ENCODE data around the gene DCXR. TPM values are rescaled to one million over a fixed set of nuclear protein-coding genes. Genes with fewer than 3 reads are reported as not detected.

DCXR gene
- total RNA-seq, 4 donors from 2014 or later, result 23.8 to 125 (median 67.5) TPM

DNA sequence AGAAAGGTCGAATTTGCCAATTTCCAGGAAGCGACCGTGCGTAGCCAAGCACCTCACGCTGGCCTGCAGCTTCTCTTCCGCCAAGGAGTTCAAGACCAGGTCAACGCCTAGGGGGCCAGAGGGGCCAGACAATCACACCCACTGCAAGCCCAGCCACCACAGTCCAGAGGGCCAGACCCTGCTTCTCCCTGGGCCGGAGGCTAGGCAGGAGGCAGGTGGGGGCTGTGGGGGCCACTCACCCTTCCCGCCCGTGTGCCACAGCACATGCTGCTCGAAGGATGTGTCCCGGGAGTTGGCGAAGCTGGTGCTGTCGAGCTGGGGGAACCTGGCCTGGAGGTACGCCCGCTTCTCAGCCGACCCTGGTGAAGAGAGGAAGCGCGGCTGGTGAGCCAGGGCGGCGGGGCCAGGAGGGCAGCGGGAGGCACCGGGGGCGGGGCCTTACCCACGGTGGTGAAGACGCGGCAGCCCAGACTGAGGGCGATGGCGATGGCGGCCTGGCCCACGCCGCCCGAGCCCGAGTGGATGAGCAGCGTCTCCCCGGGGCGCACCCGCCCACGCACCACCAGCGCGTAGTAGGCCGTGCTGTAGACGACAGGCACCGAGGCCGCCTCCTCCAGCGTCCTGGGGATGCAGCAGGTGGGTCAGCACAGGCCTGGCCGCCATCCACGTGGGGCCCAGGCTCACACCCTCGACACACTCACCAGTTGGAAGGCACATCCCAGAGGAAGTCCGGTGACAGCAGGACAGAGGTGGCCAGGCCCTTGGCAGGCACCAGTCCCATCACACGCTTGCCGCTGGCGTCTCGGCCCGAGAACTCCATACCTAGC lies 46.2 kb upstream of the DCXR start:
- no peak overlapping the region for H3K27ac ChIP-seq
- intact Hi-C loops (cut with DNase I; ENCODE audit: low total_unique reads), result no loop called here

GRCh38 chr17:82083009-82083408 lies 45.5 kb upstream of the DCXR start:
- H3K36me3 ChIP-seq, result no peaks in the 10 kb centered on the region

More for the DNA sequence above, 46.2 kb upstream of the DCXR start:
- Histone ChIP-seq H3K36me3 (no peaks in the 10 kb centered on the region), H3K4me1 (no peaks in the 10 kb centered on the region), H3K4me3 (no peak overlapping the region), H3K9me3 (no peaks in the 10 kb centered on the region), H3K27me3 (no peaks in the 10 kb centered on the region)
- no peak for TF ChIP-seq POLR2A (IDR thresholded peaks at IDR 0.05)
- TF ChIP-seq CTCF (IDR thresholded peaks at IDR 0.05), result no peak
- no peak for DNase-seq

GRCh38 chr17:82082456-82082855 lies 45.0 kb upstream of the DCXR start:
- no peak for DNase-seq
- Histone ChIP-seq H3K9me3 (no peaks in the 10 kb centered on the region), H3K27me3 (no peaks in the 10 kb centered on the region), H3K27ac (no peak overlapping the region), H3K4me1 (no peaks in the 10 kb centered on the region), H3K4me3 (no peak overlapping the region), H3K36me3 (no peaks in the 10 kb centered on the region)
- no peak for TF ChIP-seq CTCF (IDR thresholded peaks at IDR 0.05)
- no peak for TF ChIP-seq POLR2A (IDR thresholded peaks at IDR 0.05)
- intact Hi-C loops (cut with DNase I; ENCODE audit: low total_unique reads), result no loop called here

More at GRCh38 chr17:82083009-82083408, 45.5 kb upstream of the DCXR start:
- intact Hi-C loops (cut with DNase I; ENCODE audit: low total_unique reads), result no loop called here
- no peaks in the 10 kb centered on the region for H3K4me1 ChIP-seq
- DNase-seq, result no peak
- H3K9me3 ChIP-seq, result no peaks in the 10 kb centered on the region
- no peaks in the 10 kb centered on the region for H3K27me3 ChIP-seq
- no peak overlapping the region for H3K27ac ChIP-seq
- H3K4me3 ChIP-seq, result no peak overlapping the region
- TF ChIP-seq POLR2A (IDR thresholded peaks at IDR 0.05) (no peak), CTCF (IDR thresholded peaks at IDR 0.05) (no peak)

DNA sequence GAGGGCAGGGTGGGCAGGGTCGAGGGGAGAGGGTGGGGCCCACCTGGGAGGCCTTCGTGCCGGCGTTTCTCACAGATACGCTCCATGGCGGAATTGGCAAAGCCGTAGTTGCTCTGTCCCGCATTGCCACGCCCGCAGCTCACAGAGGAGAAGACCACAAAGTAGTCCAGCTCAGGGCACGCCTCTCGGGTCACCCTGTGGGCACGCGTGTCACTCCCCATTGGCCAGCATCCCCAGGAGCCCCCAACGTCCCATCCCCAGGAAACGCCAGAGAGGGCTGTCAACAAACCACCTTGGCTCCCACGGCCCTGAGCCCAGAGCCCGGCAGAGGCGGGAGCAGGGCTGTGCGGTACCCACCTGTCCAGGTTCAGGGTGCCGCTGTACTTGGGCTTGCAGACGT lies 44.5 kb upstream of the DCXR start:
- Histone ChIP-seq H3K9me3 (no peaks in the 10 kb centered on the region), H3K27ac (no peak overlapping the region), H3K36me3 (no peaks in the 10 kb centered on the region), H3K27me3 (no peaks in the 10 kb centered on the region), H3K4me1 (no peaks in the 10 kb centered on the region), H3K4me3 (no peak overlapping the region)
- TF ChIP-seq CTCF (IDR thresholded peaks at IDR 0.05) (no peak), POLR2A (IDR thresholded peaks at IDR 0.05) (no peak)
- intact Hi-C loops (cut with DNase I; ENCODE audit: low total_unique reads), result no loop called here
- DNase-seq, result no peak

GRCh38 chr17:82081546-82081945 lies 44.0 kb upstream of the DCXR start:
- DNase-seq, result no peak
- intact Hi-C loops (cut with DNase I; ENCODE audit: low total_unique reads), result no loop called here

More at GRCh38 chr17:82081546-82081945, 44.0 kb upstream of the DCXR start:
- H3K4me3 ChIP-seq, result no peak overlapping the region
- H3K9me3 ChIP-seq, result no peaks in the 10 kb centered on the region
- no peaks in the 10 kb centered on the region for H3K4me1 ChIP-seq
- no peak overlapping the region for H3K27ac ChIP-seq
- H3K27me3 ChIP-seq, result no peaks in the 10 kb centered on the region
- no peaks in the 10 kb centered on the region for H3K36me3 ChIP-seq
- TF ChIP-seq POLR2A (IDR thresholded peaks at IDR 0.05), result no peak
- no peak for TF ChIP-seq CTCF (IDR thresholded peaks at IDR 0.05)
